Kidney epithelial cell (primary cell): Measurements from ENCODE around the gene CDH15. TPM values are rescaled to one million over a fixed set of nuclear protein-coding genes. Genes with fewer than 3 reads are reported as not detected.

ENCODE experiments used
- DNase-seq: peaks from one replicate; pipeline ENCODE4 v3.0.0-alpha.2; 2010; ENCODE audit warnings: low read depth
- H3K27me3 ChIP-seq: 2 replicates; pipeline ENCODE4 v1.6.0; 2011; ENCODE audit warnings: low read length; ENCODE audit not compliant: control insufficient read depth, insufficient read depth
- H3K36me3 ChIP-seq: 2 replicates; pipeline ENCODE4 v1.5.1; 2011; ENCODE audit warnings: low read length; ENCODE audit not compliant: control insufficient read depth, insufficient read depth
- H3K4me3 ChIP-seq: 2 replicates; pipeline ENCODE4 v1.5.1; 2011; ENCODE audit warnings: low read depth, mild to moderate bottlenecking, control low read depth, low read length
- CTCF ChIP-seq: IDR thresholded peaks from 2 replicates; pipeline ENCODE4 v1.5.1; 2011; ENCODE audit warnings: mild to moderate bottlenecking, moderate library complexity, low read length, control low read depth, inconsistent platforms; ENCODE audit not compliant: insufficient read depth, poor library complexity, severe bottlenecking
- total RNA-seq: library from RNA; depleted of rRNA; stranded (reverse); fragments of >200 nt; gene quantifications from 2 replicates; pipeline ENCODE4 v1.2.3, GENCODE V29; 2015

CDH15 gene
- total RNA-seq, 1 donor from 2014 or later = 0.50 TPM

GRCh38 chr16:89142474-89143195 lies 28.9 kb upstream of the CDH15 start:
- no peak for DNase-seq
- Histone ChIP-seq H3K36me3 (peaks cover 2% of the 10 kb centered on the region), H3K27me3 (no peaks in the 10 kb centered on the region), H3K4me3 (no peak overlapping the region)
- TF ChIP-seq CTCF = no peak

- TF ChIP-seq CTCF = no peak
- no peaks in the 10 kb centered on the region for H3K27me3 ChIP-seq
- peaks cover 2% of the 10 kb centered on the region for H3K36me3 ChIP-seq
- H3K4me3 ChIP-seq = no peak overlapping the region
- DNase-seq = no peak
These were observed 28.3 kb upstream of the CDH15 start for GRCh38 chr16:89143201-89143741.

- Histone ChIP-seq H3K4me3 (no peak overlapping the region), H3K27me3 (no peaks in the 10 kb centered on the region), H3K36me3 (peaks cover 2% of the 10 kb centered on the region)
- no peak for DNase-seq
- no peak for TF ChIP-seq CTCF
These were observed 27.5 kb upstream of the CDH15 start for GRCh38 chr16:89143911-89144675.

- Histone ChIP-seq H3K4me3 (no peak overlapping the region), H3K27me3 (no peaks in the 10 kb centered on the region), H3K36me3 (peaks cover 2% of the 10 kb centered on the region)
- DNase-seq = no peak
- TF ChIP-seq CTCF = no peak
These were observed 26.9 kb upstream of the CDH15 start for GRCh38 chr16:89144681-89145080.

GRCh38 chr16:89145406-89146161 lies 26.0 kb upstream of the CDH15 start:
- Histone ChIP-seq H3K36me3 (peaks cover 2% of the 10 kb centered on the region), H3K4me3 (no peak overlapping the region), H3K27me3 (no peaks in the 10 kb centered on the region)
- DNase-seq = no peak
- no peak for TF ChIP-seq CTCF
